ENCODE data around the gene NEO1. TPM values are rescaled to one million over a fixed set of nuclear protein-coding genes. Genes with fewer than 3 reads are reported as not detected.

Gene NEO1
- total and polyA plus RNA-seq, 7 experiments from 2014 or later, result 1.4 to 9.5 (median 6.4) TPM

DNA sequence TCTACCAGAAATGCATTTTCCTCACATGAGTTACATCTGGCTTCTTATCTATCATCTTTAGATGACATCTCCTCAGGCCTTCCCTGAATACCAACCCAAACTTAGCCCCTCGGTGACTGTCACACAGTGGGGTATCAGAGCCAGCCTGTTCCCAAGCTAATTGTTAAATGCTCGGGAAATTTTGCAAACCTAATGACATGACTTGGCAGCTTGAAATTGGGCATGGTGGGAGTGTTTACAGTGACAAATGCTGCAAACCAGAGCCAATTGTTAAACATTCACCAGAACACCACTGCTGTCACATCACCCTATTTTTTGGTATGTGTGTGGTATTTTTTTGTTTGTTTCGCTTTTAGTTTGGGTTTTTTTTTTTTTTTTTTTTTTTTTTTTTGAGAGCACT lies 185.6 kb downstream of the NEO1 start:
- Histone ChIP-seq H3K4me3 (ENCODE audit: low read length) (no peak overlapping the region), H3K27me3 (ENCODE audit: control insufficient read depth in 2 of 2, insufficient read depth in 2 of 2, low read length in 2 of 2) (no peaks in the 10 kb centered on the region), H3K36me3 (ENCODE audit: control insufficient read depth in 2 of 3, insufficient read depth in 3 of 3, low read length in 3 of 3) (no peaks in the 10 kb centered on the region), H3K4me1 (ENCODE audit: control insufficient read depth in 2 of 2, insufficient read depth in 2 of 2, low read length in 2 of 2) (no peaks in the 10 kb centered on the region), H3K9me3 (ENCODE audit: control insufficient read depth in 2 of 3, low read length in 3 of 3) (no peaks in the 10 kb centered on the region), H3K27ac (ENCODE audit: low read depth, low read length) (no peak overlapping the region)
- CTCF ChIA-PET, result no interaction called here
- intact Hi-C loops (cut with micrococcal nuclease), result no loop called here
- no peaks in the 10 kb centered on the region for H3K27me3 Mint-ChIP-seq
- DNase-seq (no peak), ATAC-seq (no peak)
- POLR2A ChIA-PET, result no interaction called here
- no peak overlapping the region for H3K4me3 Mint-ChIP-seq
- H3K9me3 Mint-ChIP-seq, result no peaks in the 10 kb centered on the region
- H3K4me1 Mint-ChIP-seq, result peaks cover 0 to 3% (median 0%) of the 10 kb centered on the region in 7 donors
- peaks cover 0 to 4% (median 0%) of the 10 kb centered on the region in 5 donors for H3K36me3 Mint-ChIP-seq
- H3K27ac Mint-ChIP-seq, result no peak overlapping the region

DNA sequence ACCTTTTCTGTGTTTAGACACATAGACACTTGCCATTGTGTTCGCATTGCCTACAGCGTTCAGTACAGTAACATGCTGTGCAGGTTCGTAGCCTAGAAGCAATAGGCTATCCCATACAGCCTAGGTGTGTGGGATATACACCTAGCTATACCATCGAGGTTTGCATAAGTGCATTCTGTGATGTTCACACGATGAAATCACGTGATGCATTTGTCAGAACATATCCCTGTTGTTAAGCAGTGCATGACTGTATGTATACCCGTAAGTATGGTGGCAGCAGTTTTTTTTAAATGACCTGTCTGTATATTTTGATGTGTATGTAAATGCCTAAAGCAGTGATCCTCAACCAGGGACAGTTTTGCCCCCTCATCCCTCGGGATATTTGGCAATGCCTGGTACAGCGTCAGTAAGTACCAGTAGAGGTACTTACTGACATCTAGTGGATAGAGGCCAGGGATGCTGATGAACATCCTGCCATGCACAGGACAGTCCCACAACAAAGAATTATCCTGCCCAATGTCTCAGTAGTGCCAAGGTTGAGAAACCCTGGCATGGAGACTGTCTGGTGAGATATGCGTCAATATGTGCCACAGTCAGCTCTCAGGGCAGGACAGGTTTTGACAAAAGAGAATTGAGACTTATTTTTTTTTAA lies 187.4 kb downstream of the NEO1 start:
- Mint-ChIP-seq H3K27me3 (no peaks in the 10 kb centered on the region), H3K4me3 (no peak overlapping the region), H3K4me1 (peaks cover 0 to 6% (median 0%) of the 10 kb centered on the region in 7 donors), H3K9me3 (no peaks in the 10 kb centered on the region), H3K27ac (peak overlapping the region in 1 of 9 donors; percentile 63), H3K36me3 (peaks cover 0 to 4% (median 0%) of the 10 kb centered on the region in 5 donors)
- intact Hi-C loops (cut with micrococcal nuclease), result loop anchor here (2.0 to 5.0 kb wide), 4 partner anchors 25 to 517 kb away; partner anchors contain the start of gene ADPGK (in 1 of the 2)
- Histone ChIP-seq H3K9me3 (ENCODE audit: control insufficient read depth in 2 of 3, low read length in 3 of 3) (no peaks in the 10 kb centered on the region), H3K4me1 (ENCODE audit: control insufficient read depth in 2 of 2, insufficient read depth in 2 of 2, low read length in 2 of 2) (no peaks in the 10 kb centered on the region), H3K27ac (ENCODE audit: low read depth, low read length) (no peak overlapping the region), H3K36me3 (ENCODE audit: control insufficient read depth in 2 of 3, insufficient read depth in 3 of 3, low read length in 3 of 3) (no peaks in the 10 kb centered on the region), H3K4me3 (ENCODE audit: low read length) (no peak overlapping the region), H3K27me3 (ENCODE audit: control insufficient read depth in 2 of 2, insufficient read depth in 2 of 2, low read length in 2 of 2) (no peaks in the 10 kb centered on the region)
- POLR2A ChIA-PET, result no interaction called here
- CTCF ChIA-PET, result interaction anchor here (0.6 to 1.2 kb wide), 2 partner anchors 11 to 460 kb away, joined by 4 to 5 read pairs; no protein-coding TSS in a partner anchor
- ATAC-seq (no peak), DNase-seq (no peak)

DNA sequence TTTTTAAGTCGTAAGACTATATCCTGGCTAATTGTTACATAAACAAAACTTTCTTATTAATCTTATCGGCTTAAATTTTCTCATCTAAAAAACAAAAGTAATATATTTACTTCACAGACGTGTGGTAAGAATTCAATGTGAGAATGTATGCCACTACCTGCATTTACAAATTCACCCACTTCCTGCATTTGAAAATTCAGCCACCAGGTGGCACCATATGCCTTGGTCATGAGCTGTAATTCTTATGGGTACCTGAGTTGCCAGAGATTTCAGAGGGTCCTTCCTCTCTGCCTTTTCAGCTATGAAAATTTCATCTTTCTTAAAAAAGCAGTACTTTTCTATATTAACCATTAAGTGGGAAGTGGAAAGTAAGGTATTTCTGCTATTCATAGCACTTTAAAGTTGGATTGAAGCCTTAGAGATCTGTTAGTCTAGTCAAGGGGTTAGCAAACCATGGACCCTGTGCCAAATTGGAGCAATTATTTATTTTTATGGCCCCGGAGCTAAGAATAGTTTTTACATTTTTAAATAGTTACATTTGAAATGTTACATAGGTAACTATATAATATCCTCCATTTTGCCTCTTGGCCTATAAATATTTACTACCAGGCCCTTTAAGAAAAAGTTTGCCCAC lies 188.7 kb downstream of the NEO1 start:
- Histone ChIP-seq H3K27ac (ENCODE audit: low read depth, low read length) (no peak overlapping the region), H3K4me3 (ENCODE audit: low read length) (no peak overlapping the region), H3K36me3 (ENCODE audit: control insufficient read depth in 2 of 3, insufficient read depth in 3 of 3, low read length in 3 of 3) (no peaks in the 10 kb centered on the region), H3K9me3 (ENCODE audit: control insufficient read depth in 2 of 3, low read length in 3 of 3) (no peaks in the 10 kb centered on the region), H3K27me3 (ENCODE audit: control insufficient read depth in 2 of 2, insufficient read depth in 2 of 2, low read length in 2 of 2) (no peaks in the 10 kb centered on the region), H3K4me1 (ENCODE audit: control insufficient read depth in 2 of 2, insufficient read depth in 2 of 2, low read length in 2 of 2) (no peaks in the 10 kb centered on the region)
- no peaks in the 10 kb centered on the region for H3K9me3 Mint-ChIP-seq
- POLR2A ChIA-PET, result no interaction called here
- intact Hi-C loops (cut with micrococcal nuclease), result loop anchor here (1.0 to 5.0 kb wide), 9 partner anchors 24 to 519 kb away; partner anchors contain the start of gene ADPGK (in 1 of the 2)
- H3K36me3 Mint-ChIP-seq, result peaks cover 0 to 8% (median 0%) of the 10 kb centered on the region in 5 donors
- H3K4me1 Mint-ChIP-seq, result peaks cover 0 to 6% (median 0%) of the 10 kb centered on the region in 7 donors
- peak; percentile 30 to 72 (median 53) for DNase-seq
- H3K27ac Mint-ChIP-seq, result no peak overlapping the region
- no peak overlapping the region for H3K4me3 Mint-ChIP-seq
- CTCF ChIA-PET, result interaction anchor here (0.6 to 1.7 kb wide), 14 partner anchors 10 to 1275 kb away, joined by 3 to 7 read pairs (median 3); no protein-coding TSS in a partner anchor
- no peaks in the 10 kb centered on the region for H3K27me3 Mint-ChIP-seq
- ATAC-seq, result no peak

DNA sequence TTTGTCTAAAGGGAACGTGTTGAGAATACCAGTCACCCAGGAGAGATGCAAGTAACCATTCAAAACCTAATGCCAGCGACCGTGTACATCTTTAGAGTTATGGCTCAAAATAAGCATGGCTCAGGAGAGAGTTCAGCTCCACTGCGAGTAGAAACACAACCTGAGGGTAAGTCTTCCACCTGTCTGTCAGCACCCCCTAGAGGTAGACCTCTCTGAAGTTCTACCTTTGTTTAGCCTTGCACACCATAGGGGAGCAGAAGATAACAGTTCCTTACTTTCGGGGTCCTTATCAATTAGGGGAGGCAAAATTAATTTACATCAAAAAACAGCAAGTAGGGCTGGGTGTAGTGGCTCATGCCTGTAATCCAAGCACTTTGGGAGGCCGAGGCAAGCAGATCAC lies 192.1 kb downstream of the NEO1 start:
- H3K27me3 ChIP-seq (ENCODE audit: control insufficient read depth in 2 of 2, insufficient read depth in 2 of 2, low read length in 2 of 2), result no peaks in the 10 kb centered on the region
- intact Hi-C loops (cut with micrococcal nuclease), result loop anchor here (1.0 to 5.0 kb wide), 3 partner anchors 462 to 522 kb away; partner anchors contain the start of gene ADPGK (in 1 of the 2)
- Mint-ChIP-seq H3K4me1 (peaks cover 0 to 6% (median 0%) of the 10 kb centered on the region in 7 donors), H3K9me3 (no peaks in the 10 kb centered on the region), H3K27me3 (no peaks in the 10 kb centered on the region), H3K4me3 (no peak overlapping the region), H3K36me3 (peaks cover 0 to 19% (median 0%) of the 10 kb centered on the region in 5 donors), H3K27ac (no peak overlapping the region)
- ATAC-seq, result peak; percentile 61
- ChIA-PET CTCF (no interaction called here), POLR2A (no interaction called here)
- no peak overlapping the region for H3K27ac ChIP-seq (ENCODE audit: low read depth, low read length)
- no peak overlapping the region for H3K4me3 ChIP-seq (ENCODE audit: low read length)
- H3K9me3 ChIP-seq (ENCODE audit: control insufficient read depth in 2 of 3, low read length in 3 of 3), result no peaks in the 10 kb centered on the region
- peak in 4 of 9 donors; percentile 3 to 7 (median 4) for DNase-seq
- no peaks in the 10 kb centered on the region for H3K4me1 ChIP-seq (ENCODE audit: control insufficient read depth in 2 of 2, insufficient read depth in 2 of 2, low read length in 2 of 2)
- no peaks in the 10 kb centered on the region for H3K36me3 ChIP-seq (ENCODE audit: control insufficient read depth in 2 of 3, insufficient read depth in 3 of 3, low read length in 3 of 3)

DNA sequence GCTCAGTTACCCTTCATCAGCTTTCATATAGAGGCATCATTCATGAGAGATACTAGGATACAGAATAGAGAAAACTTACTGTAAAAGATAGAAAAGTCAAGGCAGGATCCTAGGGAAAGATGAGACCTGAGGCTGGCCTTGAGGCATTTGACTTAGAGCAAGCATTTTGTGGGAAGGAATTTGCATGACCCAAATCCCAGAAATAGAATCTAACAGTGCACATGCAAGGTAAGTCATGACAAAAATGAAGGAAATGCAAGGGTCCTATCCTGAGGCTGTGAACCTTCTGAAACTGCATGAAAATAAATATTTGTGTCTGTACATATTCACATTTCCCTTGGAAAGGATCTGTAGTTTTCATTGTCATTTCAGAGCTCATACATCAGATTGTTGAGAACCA lies 194.2 kb downstream of the NEO1 start:
- Histone ChIP-seq H3K4me3 (ENCODE audit: low read length) (no peak overlapping the region), H3K27me3 (ENCODE audit: control insufficient read depth in 2 of 2, insufficient read depth in 2 of 2, low read length in 2 of 2) (no peaks in the 10 kb centered on the region), H3K4me1 (ENCODE audit: control insufficient read depth in 2 of 2, insufficient read depth in 2 of 2, low read length in 2 of 2) (no peaks in the 10 kb centered on the region), H3K27ac (ENCODE audit: low read depth, low read length) (no peak overlapping the region), H3K9me3 (ENCODE audit: control insufficient read depth in 2 of 3, low read length in 3 of 3) (no peaks in the 10 kb centered on the region), H3K36me3 (ENCODE audit: control insufficient read depth in 2 of 3, insufficient read depth in 3 of 3, low read length in 3 of 3) (no peaks in the 10 kb centered on the region)
- ATAC-seq (no peak), DNase-seq (no peak)
- no peak overlapping the region for H3K4me3 Mint-ChIP-seq
- ChIA-PET POLR2A (no interaction called here), CTCF (no interaction called here)
- H3K27ac Mint-ChIP-seq, result no peak overlapping the region
- no peaks in the 10 kb centered on the region for H3K9me3 Mint-ChIP-seq
- peaks cover 0 to 6% (median 0%) of the 10 kb centered on the region in 7 donors for H3K4me1 Mint-ChIP-seq
- H3K27me3 Mint-ChIP-seq, result no peaks in the 10 kb centered on the region
- intact Hi-C loops (cut with micrococcal nuclease), result no loop called here
- peaks cover 0 to 19% (median 0%) of the 10 kb centered on the region in 5 donors for H3K36me3 Mint-ChIP-seq

DNA sequence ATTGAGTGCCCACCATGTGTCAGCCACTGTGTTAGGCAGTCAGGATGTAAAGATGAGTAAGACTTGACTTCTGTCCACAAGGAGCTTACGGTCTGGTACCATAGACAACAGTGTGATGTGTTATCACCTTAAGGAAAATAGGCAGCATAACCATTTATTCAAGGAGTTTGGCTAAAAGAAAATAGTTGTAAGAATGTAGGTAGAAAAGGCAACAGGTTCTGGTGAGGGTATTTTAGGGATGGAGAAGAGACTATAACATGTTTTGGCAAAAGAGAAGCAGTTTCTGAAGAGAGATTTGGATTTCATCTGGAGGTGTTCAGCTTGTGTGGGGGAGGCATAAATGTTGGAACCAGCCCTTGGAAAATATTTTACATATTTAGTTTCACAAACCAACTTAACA lies 194.6 kb downstream of the NEO1 start:
- H3K36me3 ChIP-seq (ENCODE audit: control insufficient read depth in 2 of 3, insufficient read depth in 3 of 3, low read length in 3 of 3), result no peaks in the 10 kb centered on the region
- Mint-ChIP-seq H3K4me1 (peaks cover 0 to 6% (median 0%) of the 10 kb centered on the region in 7 donors), H3K4me3 (no peak overlapping the region), H3K27me3 (no peaks in the 10 kb centered on the region), H3K27ac (no peak overlapping the region), H3K36me3 (peaks cover 0 to 21% (median 0%) of the 10 kb centered on the region in 5 donors), H3K9me3 (no peaks in the 10 kb centered on the region)
- DNase-seq (no peak), ATAC-seq (no peak)
- H3K27me3 ChIP-seq (ENCODE audit: control insufficient read depth in 2 of 2, insufficient read depth in 2 of 2, low read length in 2 of 2), result no peaks in the 10 kb centered on the region
- no peaks in the 10 kb centered on the region for H3K9me3 ChIP-seq (ENCODE audit: control insufficient read depth in 2 of 3, low read length in 3 of 3)
- H3K4me3 ChIP-seq (ENCODE audit: low read length), result no peak overlapping the region
- intact Hi-C loops (cut with micrococcal nuclease), result no loop called here
- H3K4me1 ChIP-seq (ENCODE audit: control insufficient read depth in 2 of 2, insufficient read depth in 2 of 2, low read length in 2 of 2), result no peaks in the 10 kb centered on the region
- no peak overlapping the region for H3K27ac ChIP-seq (ENCODE audit: low read depth, low read length)
- ChIA-PET CTCF (interaction anchor here (1.6 kb wide), 1 partner anchor 17 kb away, joined by 3 read pairs; no protein-coding TSS in a partner anchor), POLR2A (no interaction called here)
